Measurements from ENCODE around the gene SPSB1.
"Not testable (repeated sequence)": the region's sequence is repeated elsewhere in the genome, so short reads cannot be mapped to it uniquely, and the experiment has no call there.

Gene SPSB1

DNA sequence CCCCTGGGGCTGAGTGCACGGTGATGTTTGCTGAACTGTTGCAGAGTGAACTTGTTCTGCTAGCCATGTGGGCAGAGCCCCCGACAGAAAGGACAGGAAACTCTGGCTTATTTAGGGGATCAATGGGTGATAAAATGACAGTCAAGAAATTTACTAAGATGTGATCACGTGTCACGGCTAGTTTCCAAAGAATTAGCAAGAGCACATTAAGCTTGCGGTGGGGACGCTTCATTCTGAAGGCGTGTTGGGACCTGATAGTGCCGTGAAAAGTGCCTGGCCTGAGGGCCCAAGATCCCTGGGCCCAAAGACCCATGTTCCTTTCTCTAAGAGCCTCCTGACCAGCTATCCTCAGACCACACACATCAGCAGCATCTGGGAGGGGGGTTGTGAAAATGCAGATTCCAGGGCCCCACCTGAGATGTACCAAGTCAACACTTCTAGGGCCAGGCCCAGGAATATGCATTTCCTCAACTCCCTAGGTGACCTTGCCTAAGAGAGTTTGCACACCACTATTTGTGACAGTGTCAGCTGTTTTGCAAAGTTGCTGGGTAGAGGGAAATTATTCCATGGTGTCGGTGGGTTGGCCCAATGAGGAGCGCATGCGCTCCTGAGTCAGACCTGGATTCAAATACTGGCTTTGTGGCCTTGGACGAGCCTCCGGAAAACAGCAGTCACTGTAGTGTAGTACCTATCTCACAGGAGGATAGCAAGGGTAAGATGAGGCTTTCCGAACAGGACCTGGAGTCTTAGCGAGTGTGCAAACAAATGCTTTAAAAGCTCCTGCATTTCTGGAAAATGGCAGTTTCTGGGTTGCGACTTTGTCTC, 77.5 kb downstream of the SPSB1 start:
- DNase-seq = no peak

DNA sequence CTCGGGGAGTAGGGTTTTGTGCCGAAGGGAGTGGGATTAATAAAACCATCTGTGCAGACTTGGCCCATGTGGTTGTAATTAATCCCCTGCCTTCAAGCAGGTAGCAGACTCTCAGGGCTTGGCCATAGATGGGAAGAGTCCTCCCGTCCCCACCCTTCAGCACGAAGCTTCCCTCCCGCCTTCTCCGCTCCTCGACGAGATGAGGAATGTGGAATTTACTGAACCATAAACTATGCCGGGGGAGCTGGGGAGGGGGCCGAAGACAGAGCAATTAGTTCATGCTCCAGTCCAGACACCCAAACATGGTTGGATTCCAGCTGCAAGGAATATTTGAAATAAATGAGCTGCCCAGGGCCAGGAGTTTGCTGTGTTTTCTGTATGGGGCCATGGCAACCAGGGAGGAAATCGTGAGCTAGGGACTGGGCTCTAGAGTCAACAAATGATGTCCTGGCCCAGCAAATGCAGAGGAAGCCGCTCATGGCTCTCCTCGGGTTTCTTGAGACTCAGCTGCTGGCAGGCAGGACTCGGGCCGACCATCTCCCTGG, 78.8 kb downstream of the SPSB1 start:
- DNase-seq = no peak

DNA sequence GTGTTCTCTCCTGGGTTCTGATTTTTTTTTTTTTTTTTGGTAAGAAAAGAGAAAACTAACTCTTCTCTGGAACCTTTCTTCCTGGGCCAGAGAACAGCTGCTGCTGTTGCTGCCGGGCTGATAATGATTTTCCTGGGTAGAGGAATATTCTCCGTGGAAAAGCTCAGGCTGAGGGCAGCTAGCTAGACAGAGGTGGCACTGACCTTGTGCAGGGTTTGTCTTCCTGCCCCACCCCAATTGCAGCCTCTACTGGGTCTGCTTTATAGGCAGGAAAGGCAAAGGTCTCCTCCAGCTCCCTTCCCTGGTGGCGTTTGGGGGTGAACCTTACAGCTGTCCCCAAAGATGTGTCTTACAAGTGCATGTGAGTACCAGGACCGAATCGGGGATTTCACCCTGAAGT, 79.3 kb downstream of the SPSB1 start:
- no peak for DNase-seq

DNA sequence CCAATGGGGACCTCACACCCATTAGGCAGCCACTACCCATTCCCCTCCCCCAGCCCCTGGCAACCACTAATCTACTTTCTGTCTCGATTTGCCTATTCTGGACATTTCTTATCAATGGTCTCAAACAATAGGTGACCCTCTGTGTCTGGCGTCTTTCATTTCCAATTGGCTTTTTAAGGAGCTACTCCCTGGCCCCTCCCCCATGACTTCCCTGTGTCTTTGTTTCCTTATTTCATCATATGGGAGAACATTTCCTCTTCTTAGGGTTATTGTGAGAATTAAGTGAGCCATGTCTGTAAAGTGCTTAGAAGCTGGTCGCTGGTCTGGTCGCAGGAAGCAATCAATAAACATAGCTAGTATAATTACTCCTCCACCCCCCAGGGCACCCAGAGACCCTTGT, 80.9 kb downstream of the SPSB1 start:
- no peak for DNase-seq

DNA sequence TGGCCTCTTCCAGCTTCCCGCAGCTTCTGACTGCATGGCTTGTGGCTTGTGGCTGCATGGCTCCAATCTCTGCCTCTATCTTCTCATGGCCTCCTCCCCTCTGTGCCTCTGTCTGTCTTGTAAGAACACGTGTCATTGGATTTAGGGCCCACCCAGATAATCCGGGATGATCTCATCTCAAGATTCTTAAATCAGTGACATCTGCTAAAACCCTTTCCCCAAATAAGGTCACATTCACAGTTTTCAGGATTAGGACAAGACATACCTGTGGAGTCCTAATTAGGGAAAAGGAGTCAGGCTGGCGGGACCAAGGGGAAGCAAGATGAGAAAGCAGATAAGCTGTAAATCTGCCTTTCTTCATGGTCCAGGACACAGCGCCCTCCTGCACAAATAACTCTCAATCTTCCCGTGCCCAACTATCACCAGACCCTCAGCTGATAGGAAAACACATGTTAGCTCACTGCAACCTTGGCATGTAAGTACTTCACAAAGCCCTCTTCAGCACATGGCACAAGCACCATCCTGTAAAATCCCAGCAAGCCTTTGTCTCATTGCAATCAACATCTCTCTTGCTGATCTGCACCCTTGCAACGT, 82.2 kb downstream of the SPSB1 start:
- DNase-seq = no peak

DNA sequence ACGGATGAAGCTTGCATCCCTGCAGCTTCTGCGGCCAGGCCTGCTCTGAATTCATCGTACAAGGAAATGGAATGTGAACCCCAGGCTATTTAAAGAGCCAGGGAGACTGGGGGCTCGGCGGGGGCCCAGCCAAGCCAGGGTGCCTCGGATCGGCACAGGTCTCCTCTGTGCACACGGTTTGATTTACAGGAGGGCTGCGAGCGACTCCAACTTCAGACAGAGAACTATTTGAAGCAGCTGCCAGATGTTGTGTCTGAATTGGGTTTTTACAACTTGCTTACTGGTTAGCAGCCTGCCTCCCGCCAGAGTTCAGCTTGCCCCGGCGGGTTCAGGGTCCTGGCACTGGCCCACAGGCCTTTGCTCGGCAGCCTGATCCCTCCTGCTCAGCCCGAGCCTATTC, 83.2 kb downstream of the SPSB1 start:
- no peak for DNase-seq

DNA sequence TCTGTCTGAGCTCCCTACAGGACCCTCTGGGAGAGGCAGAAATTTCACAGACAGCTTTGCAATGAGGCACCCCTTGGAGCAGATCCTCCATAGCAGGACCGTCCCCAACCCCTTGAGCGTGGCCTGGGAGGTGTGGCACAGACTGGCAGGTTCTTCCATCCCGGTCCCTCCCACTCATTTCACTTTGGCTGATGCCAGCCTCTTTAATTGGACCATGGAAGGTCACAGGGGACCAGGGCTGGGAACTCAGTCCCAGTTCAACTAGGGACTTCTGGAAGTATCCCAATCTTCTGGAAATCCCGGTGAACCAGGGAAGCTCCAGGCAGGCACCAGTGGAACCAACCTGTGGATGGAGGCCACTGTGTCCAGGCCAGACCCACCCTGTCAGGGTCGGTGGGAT, 83.7 kb downstream of the SPSB1 start:
- no peak for DNase-seq

DNA sequence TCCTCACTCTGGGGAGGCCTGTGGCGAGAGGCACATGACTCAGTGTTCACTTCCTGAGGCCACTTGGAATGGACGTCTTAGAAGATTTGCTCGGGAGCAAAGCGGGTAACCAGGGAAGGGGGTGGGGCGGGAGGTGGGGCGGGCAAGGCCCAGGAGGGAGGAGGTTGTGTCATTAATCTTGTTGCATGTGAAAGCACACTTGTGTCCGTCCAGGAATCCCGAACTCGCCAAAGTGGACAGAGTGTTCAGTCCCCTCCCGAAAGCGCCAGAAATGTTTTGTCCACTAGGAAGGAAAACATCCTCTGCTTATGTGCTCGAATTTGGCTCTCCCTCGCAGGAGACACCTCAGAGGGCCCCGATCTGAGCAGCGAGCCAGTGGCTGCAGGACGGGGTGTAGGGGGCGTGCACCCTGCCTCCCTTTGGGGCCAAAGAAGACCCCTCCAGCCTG, 84.2 kb downstream of the SPSB1 start:
- DNase-seq = no peak

DNA sequence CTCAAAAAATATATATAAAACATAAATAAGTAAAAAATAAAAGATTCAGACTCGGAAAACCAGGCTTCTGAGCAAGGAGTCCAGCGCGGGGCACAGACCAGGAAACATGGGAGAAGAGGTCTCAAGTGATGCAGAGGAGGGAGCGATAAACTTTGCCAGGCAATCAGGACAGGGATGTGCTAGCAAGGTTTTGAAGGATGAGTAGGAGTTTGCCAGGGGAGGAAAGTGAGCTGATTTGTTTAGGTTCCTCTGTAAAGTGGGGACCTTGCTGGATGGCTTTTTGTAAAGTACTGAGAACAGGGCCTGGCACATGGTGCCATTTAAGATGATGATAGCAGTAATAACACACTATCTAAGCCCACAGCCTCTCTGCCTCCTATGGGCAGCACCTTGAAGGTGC, 86.1 kb downstream of the SPSB1 start:
- no peak for DNase-seq

DNA sequence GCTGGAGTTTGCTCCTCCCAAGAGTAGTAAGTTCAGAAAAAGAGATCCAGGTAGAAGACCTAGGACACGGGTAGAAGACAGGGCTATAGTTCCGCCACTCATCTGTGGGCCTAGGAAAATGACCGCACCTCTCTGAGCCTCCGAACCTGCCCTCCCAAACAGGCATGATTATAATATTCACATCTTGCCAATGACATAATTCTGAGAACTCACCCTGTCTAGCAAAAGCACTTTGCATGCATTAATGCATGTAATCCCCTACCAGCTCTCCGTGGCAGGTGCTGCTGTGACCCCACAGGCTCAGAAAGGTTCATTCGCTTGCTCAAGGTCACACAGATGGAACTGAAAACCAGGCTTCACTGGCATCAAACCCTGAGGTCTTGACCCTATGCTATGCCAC, 88.0 kb downstream of the SPSB1 start:
- no peak for DNase-seq

DNA sequence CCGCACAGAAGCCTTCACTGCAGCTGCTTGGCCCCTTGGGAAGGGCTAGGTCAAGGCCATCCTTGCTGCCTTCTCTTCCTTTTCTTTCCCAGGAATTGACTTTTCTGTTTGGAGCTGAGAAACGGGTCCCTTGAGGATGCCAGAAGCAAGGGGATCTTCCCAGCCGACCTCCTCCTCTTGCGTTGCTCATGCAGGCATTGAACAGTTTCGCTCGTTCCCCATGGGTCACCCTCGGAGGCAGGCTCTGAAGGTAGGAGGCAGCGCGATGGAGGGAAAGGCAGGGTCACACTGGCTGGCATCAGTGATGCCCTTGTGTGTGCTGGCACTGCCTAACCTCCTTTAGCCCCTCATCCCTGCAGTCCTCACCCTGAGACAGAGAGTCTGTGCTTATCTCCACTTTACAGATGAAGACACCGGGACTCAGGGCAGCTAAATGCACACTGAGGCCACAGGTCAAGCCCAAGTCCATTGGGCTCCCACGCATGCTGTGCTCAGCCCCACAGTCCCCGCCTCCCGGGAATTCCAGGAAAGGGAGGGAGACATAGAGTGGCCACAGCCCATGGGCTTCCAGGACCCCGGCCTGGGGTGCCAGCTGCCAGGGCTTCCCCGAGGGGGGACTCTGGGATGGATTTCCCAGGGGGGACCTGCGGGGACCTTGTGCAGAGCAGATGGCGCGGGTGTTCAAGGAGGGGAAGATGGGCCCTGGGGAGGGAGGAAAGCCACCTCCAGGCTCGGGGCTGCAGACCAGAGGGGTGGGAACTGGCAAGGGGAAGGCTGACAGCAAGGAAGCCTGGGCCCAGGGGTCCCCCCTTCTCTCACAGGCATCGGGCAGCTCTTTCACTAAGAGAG, 90.2 kb downstream of the SPSB1 start:
- DNase-seq = no peak

DNA sequence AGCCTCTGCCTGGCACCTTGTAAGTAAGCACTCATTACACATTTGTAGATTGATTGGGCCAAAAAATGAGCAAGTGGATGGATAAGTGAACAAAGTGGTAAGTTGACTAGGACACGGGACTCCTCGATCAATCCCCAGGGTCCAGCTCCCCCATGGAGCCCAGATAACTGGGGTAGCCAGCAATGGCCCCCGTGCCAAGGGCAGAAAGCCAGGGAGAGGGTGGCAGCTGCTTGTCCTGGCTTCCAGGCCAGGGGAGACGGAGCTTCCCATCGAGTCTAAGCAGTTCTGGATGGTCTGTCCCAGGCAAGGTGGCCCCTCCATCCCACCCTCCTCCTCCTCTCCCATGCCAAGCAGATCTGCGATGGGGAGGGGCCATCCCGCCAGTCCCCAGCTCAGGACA, 91.4 kb downstream of the SPSB1 start:
- DNase-seq = no peak

DNA sequence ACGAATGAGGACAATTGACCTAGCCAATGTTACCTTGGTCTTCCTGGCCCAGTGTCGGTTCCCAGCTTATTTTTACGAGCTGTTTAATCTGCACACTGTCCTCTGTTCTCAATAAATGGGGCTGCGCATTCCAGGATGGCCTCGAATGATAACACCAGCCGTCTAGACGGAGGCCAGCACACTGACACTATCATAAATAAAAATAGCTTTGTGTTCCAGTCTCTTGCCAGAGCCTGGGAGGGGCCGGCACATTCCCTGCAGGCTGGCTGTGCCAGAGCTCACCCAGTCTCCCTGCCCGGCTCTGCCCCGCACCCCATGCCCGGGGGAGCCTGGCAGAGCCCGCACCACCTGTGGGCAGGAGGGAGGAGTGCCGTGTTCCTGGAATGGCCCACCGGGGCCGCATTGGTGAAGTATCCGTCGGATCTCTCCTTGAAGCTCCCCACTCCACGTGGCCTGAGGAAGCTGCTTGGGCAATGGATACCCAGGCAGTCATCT, 92.1 kb downstream of the SPSB1 start:
- DNase-seq = no peak

DNA sequence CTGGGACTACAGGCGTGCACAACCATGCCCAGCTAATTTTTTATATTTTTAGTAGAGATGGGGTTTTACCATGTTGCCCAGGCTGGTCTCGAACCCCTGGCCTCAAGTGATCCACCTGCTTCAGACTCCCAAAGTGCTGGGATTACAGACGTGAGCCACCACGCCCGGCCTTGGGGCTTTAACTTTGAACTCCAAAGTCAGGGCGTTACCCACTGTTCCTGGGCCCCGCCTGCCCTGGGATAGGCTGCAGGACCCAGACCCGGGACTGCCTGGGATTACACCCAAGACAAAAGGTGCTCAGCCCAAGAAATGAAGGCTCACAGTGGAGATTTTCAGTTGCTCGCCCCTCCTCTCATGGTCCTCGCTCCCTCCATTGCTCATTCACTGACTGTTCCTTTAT, 92.7 kb downstream of the SPSB1 start:
- DNase-seq = not testable (repeated sequence)

DNA sequence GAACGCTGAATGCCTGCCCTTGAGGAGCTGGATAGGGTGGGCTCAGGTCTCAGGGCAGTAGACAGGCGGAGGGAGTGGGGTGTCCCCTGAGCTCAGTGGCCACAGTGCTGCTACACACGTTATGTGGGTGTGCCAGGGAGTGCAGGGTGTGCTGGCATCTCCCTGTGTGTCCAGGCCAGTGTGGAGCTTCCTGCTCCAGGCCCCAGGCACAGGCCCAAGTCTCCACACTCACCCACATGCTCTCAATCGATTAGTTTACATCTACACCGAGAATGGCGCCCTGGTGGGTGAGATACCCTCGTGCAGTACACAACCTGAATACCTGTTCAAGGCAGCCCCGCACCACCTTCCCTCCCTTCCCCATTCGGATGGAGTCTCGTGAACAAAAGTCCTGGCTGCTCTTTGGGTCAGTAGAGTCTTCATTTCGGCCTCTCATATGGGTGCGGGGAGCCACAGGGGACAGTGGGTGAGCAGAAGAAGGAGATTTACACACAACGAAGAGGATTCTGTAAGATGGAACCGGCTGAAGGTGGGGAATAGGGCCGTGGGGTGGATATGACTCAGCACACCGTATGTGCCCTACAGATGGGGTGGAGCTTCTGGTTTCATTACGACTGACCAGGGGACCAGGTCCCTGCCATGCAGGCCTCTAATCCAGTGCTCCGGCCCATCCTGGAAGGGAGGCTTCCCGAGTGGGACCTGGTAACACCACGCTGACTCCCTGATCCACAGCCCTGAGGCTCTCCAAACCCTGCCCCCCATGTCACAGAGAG, 93.3 kb downstream of the SPSB1 start:
- no peak for DNase-seq

DNA sequence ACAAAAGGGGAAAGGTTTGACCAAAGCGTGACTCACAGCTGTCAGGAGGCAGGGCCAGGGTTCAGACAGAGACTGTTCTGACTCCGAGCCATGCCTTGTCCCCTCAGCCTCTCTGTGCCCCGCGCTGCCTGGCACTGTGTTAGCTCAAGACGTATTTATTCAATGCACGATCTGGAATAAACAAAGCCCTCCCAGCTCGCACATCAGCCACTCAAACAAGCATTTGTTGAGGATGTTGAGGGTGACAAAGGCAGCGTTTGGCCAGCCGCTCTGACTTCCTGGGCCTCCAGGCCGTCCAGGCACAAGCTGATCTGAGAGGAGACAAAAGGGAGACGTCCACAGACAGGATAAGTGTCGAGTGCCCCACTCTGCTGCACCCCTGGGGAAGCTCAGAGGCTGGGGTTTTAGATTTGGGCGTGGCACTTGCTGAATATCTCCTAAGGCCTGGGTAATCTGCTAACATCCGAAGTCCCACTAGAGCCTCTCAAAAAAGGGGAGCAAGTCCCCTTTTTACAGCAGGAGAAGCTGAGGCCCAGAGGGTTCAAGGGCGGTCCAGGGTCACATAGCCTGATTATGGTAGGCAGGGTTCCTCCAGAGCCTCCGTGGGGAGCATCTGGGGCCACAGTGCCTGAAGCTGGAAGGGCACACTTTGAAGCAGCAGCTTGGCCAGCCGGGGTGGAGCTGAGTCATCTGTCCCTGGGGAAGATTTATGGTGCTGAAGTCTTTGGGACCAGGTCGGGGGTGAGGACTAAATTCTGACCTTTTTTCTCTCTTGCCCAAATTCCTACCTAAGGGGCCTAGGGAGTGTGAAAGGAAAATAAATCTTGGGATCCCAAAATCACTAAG, 95.9 kb downstream of the SPSB1 start:
- no peak for DNase-seq

DNA sequence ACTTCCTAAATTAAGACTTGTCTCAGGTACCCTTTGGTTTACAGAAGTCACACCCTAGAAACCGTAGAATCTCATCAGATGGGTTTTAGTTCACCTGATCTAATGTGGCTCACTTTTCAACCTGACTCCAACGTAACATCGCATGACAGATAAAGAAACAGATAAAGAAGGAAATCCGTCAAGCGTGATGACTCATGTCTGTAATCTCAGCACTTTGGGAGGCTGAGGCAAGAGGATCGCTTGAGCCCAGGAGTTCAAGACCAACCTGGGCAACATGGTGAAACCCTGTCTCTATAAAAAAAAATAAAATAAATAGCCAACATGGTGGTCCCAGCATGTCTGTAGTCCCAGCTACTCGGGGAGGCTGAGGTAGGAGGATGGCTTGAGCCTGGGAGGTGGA, 97.3 kb downstream of the SPSB1 start:
- no peak for DNase-seq

DNA sequence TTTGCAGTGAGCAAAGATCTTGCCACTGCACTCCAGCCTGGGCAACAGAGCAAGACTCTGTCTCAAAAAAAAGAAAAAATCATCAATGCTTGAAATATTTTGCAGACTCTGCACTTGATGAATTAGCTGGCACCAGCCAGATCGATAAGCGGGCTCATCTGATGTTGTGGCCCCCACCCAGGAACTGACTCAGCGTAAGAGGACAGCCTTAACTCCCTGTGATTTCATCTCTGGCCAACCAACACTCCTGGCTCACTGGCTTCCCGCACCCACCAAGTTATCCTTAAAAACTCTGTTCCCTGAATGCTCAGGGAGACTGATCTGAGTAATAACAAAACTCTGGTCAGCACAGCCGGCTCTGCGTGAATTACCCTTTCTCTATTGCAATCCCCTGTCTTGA, 98.9 kb downstream of the SPSB1 start:
- no peak for DNase-seq

DNA sequence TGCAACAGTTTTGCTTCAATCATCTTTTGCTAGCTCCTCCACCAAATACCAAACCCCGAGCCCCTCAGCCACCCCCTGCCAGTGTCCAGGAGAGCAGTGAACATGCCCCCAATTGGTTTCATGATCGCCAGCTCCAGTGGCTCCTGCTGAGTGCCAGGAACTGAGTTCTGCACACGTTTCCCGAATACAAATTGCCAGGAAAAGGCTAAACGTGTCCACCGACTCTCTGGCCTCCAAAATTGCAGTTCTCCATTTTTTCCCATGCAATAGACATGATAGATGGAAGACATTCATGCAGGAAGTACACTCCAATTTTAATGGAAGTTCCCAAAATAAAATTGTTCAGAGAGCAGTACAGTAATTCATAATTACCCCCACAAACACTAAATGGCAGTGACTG, 101.3 kb downstream of the SPSB1 start:
- no peak for DNase-seq

DNA sequence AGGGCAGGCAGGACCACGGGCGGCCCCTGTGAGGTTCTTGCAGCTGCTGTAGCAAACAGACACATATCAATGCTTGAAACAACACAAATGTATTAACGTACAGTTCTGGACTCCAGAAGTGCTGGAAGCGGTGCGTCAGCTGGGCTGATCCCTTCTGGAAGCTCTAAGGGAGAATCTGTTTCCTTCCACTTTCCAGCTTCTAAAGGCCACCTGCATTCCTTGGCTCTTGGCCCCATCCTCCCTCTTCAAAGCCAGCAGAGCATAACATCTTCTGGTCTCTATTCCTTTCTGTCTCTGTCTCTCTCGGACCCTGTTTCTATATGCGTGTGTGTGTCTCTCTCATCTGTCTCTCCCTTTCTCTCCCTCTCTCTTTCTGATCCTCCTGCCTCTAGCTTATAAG, 102.3 kb downstream of the SPSB1 start:
- DNase-seq = no peak

DNA sequence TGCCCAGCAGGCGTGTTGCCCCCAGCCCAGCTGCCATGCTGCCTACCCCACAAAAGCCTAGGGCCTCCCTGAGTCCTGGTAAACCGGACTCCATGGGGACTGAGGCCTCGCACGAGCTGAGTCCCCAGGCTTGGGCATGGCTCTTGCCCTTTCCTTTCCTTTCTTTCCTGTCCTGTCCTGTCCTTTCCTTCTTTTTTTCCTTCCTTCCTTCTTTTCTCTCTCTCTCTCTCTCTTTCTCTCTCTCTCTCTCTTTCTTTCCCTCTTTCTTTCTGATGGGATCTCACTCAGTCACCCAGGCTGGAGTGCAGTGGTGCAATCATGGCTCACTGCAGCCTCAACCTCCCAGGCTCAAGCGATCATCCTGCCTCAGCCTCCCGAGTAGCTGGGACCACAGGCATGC, 104.4 kb downstream of the SPSB1 start:
- DNase-seq = no peak

All from stimulated activated CD4-positive, alpha-beta T cell treated with anti-CD3 and anti-CD28 coated beads, Interleukin-2, amount 100 ng/mL, for 48 hours (primary cell).